H1 (cell line): ENCODE measurements around the gene STX18.

Experiments used
- FOSL1 ChIP-seq: IDR thresholded peaks from 2 replicates; pipeline ENCODE4 v1.6.1; 2011; ENCODE audit warnings: mild to moderate bottlenecking, low read depth, low read length, moderate library complexity; ENCODE audit not compliant: insufficient read depth
- TF ChIP-seq, protein P1 (sequence below), 3 experiments: IDR thresholded peaks; 1 replicate in 2 of 3; 2 replicates in 1 of 3; pipeline versions ENCODE4 v1.5.1 to v1.6.1; 2011; ENCODE audit warnings: low read length in 3 of 3, mild to moderate bottlenecking in 3 of 3, inconsistent platforms in 2 of 3, low read depth in 1 of 3, moderate library complexity in 1 of 3; ENCODE audit not compliant: insufficient read depth in 1 of 3; ENCODE audit errors: control extremely low read depth in 1 of 3

DNA sequence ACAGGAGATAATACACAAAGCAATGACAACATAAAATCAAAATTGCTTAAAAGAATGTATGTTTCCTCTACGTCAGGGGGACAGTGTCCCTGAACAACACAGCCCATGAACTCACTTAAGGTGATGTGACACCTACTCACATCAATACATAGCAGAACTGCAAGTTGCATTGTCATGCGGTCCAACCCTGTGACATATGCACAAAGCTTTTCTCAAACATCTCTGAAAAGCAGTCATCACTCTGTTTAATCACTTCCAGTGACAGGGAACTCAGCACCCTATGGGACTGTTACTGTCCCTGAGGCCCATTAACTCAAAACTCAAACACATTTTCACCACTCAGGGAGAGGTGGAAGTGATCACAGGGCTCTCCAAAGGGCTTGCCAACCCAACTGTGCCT lies 2.4 kb downstream of the STX18 start:
- TF ChIP-seq, protein P1, sequence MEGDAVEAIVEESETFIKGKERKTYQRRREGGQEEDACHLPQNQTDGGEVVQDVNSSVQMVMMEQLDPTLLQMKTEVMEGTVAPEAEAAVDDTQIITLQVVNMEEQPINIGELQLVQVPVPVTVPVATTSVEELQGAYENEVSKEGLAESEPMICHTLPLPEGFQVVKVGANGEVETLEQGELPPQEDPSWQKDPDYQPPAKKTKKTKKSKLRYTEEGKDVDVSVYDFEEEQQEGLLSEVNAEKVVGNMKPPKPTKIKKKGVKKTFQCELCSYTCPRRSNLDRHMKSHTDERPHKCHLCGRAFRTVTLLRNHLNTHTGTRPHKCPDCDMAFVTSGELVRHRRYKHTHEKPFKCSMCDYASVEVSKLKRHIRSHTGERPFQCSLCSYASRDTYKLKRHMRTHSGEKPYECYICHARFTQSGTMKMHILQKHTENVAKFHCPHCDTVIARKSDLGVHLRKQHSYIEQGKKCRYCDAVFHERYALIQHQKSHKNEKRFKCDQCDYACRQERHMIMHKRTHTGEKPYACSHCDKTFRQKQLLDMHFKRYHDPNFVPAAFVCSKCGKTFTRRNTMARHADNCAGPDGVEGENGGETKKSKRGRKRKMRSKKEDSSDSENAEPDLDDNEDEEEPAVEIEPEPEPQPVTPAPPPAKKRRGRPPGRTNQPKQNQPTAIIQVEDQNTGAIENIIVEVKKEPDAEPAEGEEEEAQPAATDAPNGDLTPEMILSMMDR (IDR thresholded peaks at IDR 0.05; ENCODE audit: control extremely low read depth in 1 of 3, insufficient read depth in 1 of 3, low read depth in 1 of 3, low read length in 3 of 3): no peak
- no peak for TF ChIP-seq FOSL1
